AG08396 (cell line): ENCODE results near the gene JAGN1.
"Not testable (repeated sequence)": the region's sequence is repeated elsewhere in the genome, so short reads cannot be mapped to it uniquely, and the experiment has no call there.

ENCODE experiments used
- DNase-seq: peaks from one replicate; pipeline ENCODE4 v3.0.0; 2012; ENCODE audit warnings: low spot score, mixed read lengths

The JAGN1 gene

DNA sequence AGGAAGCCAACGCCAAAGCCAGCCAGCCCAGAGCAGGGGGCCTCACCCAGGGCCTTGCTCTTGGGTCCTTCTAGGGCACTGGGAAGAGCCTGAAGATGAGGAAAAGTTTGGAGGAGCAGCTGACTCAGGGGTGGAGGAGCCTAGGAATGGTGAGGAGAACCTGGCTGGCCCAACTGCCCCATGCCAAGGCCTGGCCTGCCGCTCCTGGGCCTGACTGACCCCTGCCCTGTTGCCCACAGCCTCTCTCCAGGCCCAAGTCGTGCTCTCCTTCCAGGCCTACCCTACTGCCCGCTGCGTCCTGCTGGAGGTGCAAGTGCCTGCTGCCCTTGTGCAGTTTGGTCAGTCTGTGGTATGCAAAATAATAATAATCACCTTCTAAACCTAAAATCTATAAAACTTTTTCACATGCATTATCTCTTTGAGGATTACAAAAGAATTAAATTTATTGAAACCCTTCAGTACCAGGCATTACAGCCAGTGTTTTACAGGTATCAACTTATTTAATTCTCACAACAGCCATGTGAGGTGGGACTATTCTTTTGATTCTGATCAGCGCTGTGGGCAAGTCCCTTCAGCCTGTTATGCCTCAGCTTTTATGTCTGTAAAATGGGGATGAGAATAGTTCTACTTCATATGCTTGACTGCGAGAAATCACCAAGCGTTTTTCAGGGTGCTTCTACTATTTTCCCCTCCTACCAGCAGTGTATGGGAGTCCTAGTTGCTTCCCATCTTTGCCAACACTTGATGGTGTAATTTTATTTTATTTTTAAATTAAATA is 28.0 kb downstream of the JAGN1 start:
- no peak for DNase-seq

DNA sequence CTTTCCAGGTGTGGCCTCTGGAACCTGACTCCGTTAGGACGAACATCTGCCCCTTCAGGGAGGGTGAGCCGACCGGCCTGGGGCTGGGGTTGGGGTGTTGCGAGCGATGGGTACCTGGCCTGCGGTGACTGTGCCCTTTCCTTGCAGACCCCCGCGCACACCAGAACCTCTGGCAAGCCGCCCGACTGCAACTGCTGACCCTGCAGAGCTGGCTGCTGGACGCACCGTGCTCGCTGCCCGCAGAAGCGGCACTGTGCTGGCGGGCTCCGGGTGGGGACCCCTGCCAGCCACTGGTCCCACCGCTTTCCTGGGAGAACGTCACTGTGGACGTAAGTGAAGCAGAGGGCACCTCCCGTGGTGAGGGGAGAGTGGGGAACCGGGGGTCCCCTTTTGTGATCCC is 37.7 kb downstream of the JAGN1 start:
- no peak for DNase-seq

DNA sequence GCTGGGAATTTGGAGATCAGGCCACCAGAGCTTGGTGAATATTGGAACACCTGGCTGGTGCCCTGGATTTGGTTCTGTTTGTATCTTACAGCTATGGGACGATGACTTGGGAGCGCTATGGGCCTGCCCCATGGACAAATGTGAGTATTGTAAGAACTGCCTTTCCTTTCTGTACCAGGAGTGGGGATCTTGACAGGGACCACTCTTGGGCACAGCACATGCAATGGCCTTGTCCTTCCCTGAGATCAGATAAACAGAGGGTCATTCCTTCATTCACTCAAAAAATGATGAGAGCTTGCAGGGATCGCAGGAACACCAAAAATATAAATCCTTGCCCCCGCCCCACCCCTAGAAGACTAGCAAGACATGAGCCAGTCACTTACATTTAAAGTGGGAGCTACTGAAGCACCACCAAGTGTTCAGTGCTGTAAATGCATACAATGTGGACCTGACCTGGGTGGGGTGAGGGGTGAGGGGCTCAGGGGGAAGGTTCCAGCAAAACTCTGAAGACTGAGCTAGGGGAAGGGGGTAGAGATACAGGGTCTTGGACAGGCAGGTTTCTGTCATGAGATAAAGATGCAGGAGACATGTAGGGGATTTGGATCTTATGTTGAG is 40.5 kb downstream of the JAGN1 start:
- no peak for DNase-seq

DNA sequence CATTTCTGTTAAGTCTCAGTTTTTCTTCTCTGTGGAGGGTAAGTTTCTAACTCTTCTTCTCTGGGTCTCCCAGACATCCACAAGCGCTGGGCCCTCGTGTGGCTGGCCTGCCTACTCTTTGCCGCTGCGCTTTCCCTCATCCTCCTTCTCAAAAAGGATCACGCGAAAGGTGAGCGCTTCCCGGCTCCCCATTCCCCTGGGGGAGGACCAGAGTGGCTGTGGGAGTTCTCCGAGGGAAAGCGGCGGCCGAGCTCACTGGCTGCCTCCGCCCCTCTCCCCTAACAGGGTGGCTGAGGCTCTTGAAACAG is 42.1 kb downstream of the JAGN1 start:
- no peak for DNase-seq

DNA sequence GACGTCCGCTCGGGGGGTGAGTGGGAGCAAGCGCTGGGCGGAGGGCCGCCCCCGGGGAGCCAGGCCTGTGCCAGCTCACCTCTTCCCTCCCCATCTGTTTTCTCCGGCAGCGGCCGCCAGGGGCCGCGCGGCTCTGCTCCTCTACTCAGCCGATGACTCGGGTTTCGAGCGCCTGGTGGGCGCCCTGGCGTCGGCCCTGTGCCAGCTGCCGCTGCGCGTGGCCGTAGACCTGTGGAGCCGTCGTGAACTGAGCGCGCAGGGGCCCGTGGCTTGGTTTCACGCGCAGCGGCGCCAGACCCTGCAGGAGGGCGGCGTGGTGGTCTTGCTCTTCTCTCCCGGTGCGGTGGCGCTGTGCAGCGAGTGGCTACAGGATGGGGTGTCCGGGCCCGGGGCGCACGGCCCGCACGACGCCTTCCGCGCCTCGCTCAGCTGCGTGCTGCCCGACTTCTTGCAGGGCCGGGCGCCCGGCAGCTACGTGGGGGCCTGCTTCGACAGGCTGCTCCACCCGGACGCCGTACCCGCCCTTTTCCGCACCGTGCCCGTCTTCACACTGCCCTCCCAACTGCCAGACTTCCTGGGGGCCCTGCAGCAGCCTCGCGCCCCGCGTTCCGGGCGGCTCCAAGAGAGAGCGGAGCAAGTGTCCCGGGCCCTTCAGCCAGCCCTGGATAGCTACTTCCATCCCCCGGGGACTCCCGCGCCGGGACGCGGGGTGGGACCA is 42.6 kb downstream of the JAGN1 start:
- peak; percentile 88 for DNase-seq

DNA sequence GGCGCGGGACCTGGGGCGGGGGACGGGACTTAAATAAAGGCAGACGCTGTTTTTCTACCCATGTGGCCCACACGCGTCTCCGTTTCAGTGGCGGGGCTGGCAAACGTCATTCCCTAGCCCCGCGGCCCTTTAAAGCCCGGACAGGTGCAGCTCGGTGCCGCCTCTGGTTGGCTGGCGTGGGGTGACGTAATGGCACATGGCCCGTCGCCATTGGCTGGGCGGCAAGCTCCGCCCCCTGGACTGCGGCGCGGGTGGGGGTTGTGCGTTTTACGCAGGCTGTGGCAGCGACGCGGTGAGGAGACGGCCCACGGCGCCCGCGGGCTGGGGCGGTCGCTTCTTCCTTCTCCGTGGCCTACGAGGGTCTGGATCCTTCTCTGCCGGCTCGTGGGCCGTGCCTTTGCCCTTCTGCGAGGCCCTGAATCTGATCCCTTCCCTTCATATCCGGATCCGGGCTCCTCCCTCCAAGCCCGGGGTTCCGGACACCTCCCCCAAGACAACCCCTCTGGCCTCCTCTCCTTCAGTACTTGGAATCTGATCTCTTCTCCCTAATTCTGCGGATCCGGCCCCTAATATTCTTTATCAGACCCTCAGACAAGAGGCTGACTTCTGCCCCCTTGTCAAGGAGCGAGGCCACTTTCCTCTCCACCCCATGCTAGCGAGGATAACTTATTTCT is 43.3 kb downstream of the JAGN1 start, which contains the start of gene CRELD1:
TSS of gene CRELD1 (plus strand) at position 274 of the 674 bp plus-strand sequence. CDS start 605 bp downstream, outside the sequence.
- DNase-seq: peak; percentile 95

DNA sequence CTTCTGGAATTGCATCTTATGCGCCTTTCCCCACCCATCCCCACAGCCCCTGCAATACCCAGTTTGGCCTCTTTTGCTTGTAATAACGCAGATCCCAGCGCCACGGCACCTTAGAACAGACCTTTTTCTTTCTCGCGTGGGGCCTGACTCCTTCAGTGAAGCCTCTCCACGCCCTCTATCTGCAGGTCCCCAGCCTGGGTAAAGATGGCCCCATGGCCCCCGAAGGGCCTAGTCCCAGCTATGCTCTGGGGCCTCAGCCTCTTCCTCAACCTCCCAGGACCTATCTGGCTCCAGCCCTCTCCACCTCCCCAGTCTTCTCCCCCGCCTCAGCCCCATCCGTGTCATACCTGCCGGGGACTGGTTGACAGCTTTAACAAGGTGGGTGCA is 43.8 kb downstream of the JAGN1 start:
- no peak for DNase-seq

DNA sequence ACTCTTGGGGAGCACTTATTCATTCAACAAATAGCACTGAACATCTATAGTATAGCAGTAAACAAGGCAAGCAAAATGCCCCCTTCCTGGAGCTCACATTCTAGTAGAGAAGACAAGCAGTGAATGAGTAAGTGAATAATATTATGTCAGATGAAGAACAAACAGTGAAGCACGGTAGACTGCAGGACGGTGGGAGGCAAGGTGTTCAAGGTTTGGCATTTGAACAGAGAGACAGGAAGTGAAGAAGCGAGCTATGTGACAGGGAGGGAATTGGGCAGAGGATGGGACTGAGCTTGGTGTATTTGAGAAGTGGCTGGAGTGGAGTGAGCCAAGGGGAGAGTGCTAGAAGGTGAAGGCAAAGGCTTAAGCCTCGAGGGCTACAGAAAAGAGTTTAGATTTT is 44.6 kb downstream of the JAGN1 start:
- no peak for DNase-seq

DNA sequence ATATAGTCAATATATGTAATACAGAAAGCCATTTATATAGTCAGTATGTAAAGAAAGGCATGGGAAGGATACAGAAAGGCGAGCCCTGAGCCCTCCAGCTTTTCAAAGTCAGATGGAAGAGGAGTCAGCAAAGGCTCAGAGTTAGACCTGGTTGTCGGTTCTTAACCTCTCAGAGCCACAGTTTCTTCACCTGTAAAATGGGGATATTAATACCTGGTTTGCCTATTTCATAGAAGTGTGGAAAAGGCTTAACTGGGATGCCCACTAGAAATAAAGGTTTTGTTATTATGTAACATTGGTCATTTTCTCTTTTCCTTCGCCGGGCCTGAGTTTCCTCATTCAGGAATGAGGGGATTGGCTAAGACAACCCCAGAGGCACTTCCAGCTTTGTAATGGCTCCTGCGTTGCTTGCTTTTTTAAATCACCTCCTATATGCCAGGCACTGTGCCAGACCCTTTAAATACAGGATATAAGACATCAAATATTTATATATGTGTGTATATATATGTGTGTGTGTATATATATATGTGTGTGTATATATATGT is 45.6 kb downstream of the JAGN1 start:
- no peak for DNase-seq

DNA sequence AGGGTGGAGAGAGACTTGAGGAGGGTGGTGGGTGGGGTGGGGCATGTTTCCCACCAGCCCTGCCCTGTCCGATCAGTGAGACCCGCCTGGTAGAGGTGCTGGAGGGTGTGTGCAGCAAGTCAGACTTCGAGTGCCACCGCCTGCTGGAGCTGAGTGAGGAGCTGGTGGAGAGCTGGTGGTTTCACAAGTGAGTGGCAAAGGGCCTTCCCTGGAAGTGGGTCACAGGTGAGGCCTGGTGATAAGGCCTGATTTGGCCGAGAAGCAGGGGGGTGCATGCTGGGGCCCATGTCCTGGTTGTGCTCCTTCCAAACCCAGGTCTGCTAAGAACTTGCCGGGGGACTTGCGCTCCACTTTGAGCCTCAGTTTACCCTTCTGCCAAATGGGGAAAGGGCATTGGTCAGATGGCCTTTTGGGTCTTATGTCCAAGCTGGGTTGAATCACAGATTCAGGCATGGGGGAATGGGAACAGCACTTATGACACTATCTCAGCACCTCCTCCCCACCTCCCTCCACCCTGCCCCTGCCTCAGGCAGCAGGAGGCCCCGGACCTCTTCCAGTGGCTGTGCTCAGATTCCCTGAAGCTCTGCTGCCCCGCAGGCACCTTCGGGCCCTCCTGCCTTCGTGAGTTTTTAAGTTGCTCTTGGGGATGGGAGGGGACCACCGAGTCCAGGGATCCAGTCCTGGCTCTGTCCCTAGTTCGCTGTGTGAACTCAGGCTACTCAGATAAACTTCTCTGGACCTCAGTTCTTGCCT is 47.3 kb downstream of the JAGN1 start:
- DNase-seq: no peak

DNA sequence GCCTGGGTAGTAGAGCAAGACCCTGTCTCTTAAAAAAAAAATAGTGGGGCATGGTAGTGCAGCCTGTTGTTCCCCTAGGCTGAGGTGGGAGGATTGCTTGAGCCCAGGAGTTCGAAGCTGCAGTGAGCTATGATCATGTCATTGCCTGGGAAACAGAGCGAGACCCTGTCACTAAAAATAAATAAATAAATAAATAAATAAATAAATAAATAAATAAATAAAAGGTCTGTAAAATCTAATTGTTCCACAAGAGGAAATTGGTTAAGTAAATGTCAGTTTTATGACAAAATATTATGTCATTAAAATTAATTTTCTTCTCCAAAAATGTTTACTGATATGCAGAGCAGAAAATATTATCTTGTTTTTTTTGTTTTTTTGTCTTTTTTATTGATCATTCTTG is 48.6 kb downstream of the JAGN1 start:
- no peak for DNase-seq

DNA sequence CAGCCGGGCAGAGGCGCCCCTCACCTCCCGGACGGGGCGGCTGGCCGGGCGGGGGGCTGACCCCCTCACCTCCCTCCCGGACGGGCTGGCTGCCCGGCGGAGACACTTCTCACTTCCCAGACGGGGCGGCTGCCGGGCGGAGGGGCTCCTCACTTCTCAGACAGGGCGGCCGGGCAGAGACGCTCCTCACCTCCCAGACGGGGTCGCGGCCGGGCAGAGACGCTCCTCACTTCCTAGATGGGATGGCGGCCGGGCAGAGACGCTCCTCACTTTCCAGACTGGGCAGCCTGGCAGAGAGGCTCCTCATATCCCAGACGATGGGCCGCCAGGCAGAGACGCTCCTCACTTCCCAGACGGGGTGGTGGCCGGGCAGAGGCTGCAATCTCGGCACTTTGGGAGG is 49.5 kb downstream of the JAGN1 start:
- not testable (repeated sequence) for DNase-seq

DNA sequence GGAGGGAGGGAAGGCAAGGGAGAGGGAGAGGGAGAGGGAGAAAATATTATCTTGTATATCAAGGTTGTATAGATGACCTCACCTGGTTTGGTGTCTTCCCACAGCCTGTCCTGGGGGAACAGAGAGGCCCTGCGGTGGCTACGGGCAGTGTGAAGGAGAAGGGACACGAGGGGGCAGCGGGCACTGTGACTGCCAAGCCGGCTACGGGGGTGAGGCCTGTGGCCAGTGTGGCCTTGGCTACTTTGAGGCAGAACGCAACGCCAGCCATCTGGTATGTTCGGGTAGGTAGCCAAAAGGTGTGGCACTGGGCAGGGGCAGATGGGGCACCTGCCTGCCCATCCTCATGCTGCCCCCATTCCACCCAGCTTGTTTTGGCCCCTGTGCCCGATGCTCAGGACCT is 50.3 kb downstream of the JAGN1 start:
- no peak for DNase-seq

DNA sequence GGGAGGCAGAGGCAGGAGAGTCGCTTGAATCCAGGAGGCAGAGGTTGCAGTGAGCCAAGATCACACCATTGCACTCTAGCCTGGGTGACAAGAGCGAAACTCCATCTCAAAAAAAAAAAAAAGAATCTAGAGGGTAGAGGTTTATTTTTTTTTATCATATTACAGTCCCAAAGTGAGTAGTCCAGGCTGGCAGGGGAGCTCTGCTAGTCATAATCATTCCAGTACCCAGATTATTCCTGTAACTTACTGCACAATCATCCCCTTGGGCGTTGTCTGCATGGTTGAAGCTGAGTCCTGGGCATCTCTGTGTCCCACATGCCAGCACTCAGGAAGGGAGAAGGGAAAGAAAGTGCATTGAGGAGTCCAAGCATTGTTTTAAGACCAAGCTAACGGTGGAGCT is 51.8 kb downstream of the JAGN1 start:
- DNase-seq: no peak

DNA sequence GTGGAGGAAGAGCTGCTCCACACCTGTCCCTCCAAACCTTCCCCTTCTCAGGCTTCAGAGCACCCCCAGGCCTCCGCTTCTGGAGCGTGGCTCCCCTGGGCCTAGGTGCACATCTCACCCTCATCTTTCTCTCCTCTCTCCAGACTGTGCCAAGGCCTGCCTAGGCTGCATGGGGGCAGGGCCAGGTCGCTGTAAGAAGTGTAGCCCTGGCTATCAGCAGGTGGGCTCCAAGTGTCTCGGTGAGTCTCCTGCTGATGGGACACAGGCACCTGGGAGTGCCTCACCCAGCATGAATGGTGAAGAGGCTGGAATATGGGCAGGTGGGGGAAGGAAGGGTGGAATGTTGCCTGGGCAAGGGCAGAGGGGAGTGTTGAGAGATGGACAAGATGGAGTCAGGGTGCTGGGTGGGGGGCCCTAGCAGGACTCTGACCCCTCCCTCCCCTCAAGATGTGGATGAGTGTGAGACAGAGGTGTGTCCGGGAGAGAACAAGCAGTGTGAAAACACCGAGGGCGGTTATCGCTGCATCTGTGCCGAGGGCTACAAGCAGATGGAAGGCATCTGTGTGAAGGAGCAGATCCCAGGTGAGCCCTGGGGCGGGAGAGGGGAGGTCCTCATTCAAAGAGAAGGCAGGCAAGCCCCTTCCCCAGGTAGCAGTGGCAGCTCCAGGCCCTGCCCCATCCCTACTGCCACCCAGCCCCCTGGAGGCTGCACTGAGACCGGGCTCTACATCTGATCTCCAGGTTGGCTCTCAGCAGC is 52.7 kb downstream of the JAGN1 start:
- no peak for DNase-seq
